ENCODE results near the gene NECAB2. TPM values are rescaled to one million over a fixed set of nuclear protein-coding genes. Genes with fewer than 3 reads are reported as not detected.

Gene NECAB2
- total RNA-seq (1.0 TPM), polyA plus RNA-seq (0.20 TPM)

DNA sequence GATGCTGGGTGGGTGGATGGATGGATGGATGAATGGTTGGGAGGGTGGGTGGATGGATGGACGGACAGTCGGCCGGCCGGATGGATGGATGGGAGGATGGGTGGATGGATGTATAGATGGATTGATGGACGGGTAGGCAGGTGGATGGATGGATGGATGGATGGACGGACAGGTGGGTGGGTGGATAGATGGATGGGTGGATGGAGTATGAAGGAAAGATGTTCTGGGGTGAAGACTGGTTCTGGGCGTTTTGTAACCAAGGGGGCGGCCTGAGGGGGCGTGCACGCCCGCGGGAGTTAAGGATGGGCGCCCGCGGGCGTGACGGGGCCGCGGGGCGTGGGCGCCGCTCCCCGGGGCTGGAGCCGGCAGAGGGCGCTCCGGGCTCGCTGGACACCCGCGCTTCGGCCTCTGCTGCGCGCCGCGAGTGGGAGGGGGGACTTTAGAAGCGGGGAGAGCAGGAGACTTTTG is at the start of gene NECAB2:
TSS of gene NECAB2 (plus strand) at position 407 of the 468 bp plus-strand sequence. CDS start 405 bp downstream, outside the sequence.
- Histone ChIP-seq H3K36me3 (ENCODE audit: insufficient read depth) (no peaks in the 10 kb centered on the region), H3K4me3 (ENCODE audit: low read depth, low read length) (peak within 1 kb of the TSS; percentile 53), H3K27ac (ENCODE audit: low read depth) (no peak within 1 kb of the TSS), H3K4me1 (ENCODE audit: insufficient read depth) (no peaks in the 10 kb centered on the region)
- WGBS, result 11% methylated on average over 35 of the region's 35 CpGs
- DNase-seq (ENCODE audit: extremely low spot score), result no peak

DNA sequence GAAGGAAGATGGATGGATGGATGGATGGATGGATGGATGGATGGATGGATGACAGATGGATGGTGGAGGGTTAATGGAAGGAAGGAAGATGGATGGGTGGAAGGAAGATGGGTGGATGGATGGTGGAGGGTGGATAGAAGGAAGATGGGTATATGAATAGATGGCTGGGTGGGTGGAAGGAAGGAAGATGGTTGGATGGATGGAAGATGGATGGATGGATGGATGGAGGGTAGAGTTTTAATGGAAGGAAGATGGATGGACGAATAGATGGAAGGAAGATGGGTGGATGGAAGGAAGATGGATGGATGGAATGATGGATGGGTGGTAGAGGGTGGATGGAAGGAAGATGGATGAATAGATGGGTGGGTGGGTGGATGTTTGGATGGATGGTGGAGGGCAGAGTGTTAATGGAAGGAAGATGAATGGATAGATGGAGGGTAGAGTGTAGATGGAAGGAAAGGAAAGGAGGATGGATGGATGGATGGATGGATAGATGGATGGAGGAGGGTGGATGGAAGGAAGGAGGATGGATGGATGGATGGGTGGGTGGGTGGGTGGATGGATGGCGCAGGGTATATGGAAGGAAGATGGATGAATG is 47.1 kb upstream of the NECAB2 start:
- no peak for DNase-seq (ENCODE audit: extremely low spot score)
- no peak overlapping the region for H3K27ac ChIP-seq (ENCODE audit: low read depth)
- no peaks in the 10 kb centered on the region for H3K36me3 ChIP-seq (ENCODE audit: insufficient read depth)
- H3K4me3 ChIP-seq (ENCODE audit: low read depth, low read length), result no peak overlapping the region
- H3K4me1 ChIP-seq (ENCODE audit: insufficient read depth), result no peaks in the 10 kb centered on the region
- 96% methylated on average over 2 of the region's 2 CpGs for WGBS

DNA sequence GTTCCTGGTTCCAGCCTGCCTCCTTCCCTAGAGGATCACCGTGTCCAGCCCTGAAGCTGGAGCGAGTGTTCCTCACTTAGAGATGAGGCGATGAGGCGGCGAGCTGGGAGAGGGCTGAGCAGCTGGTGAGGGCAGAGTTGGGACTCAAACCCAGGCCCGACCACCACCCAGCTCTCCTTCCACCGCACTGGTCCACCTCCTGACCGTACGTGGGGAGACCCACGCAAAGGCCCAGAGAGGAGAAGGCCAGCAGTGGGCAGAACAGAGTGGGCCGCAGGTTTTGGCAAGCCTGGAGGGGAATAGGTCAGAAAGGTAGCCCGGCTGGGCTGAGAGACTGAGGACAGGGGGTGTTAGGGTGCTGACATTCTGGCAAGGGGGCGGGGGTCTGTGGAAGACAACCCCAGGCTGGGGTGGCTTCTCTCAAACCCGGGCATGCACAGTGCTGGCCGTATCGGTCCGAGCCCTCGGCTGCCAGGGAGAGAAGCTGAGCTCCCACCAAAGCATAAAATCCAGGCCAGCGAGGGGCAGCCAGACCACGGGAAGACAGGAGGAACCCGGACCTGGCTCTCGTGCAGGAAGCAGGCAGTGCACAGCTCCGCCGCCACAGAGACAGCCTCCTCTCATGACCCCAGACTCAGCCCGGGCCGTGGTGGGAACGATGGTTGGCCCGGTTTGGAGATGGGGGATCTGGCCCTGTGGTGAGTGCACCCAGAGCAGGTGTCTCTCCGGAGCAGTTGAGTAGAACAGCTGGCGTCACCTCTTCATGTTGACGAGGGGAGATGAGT is 44.3 kb upstream of the NECAB2 start:
- 85% methylated on average over 31 of the region's 31 CpGs for WGBS

DNA sequence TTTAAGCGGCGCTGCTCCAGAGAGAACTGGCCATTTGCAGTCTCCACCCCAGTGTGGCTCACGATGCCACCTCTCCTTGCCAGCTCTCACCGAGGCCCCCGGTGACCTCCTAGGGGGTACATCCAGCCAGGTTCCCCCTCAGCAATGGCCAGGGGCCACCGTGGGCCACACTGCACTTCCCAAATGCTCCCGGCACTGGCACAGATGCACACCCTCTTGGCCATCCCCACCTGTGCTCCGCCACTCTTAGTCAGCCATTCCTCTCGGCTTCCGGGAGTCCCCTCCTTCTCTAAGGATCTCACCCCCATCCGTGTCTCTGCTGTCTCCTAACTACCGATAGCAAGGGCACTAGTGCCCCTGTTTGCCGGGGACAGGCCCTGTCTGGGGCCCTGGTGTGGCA is 43.4 kb upstream of the NECAB2 start:
- H3K4me1 ChIP-seq (ENCODE audit: insufficient read depth), result no peaks in the 10 kb centered on the region
- H3K4me3 ChIP-seq (ENCODE audit: low read depth, low read length), result no peak overlapping the region
- H3K36me3 ChIP-seq (ENCODE audit: insufficient read depth), result no peaks in the 10 kb centered on the region
- no peak overlapping the region for H3K27ac ChIP-seq (ENCODE audit: low read depth)
- no peak for DNase-seq (ENCODE audit: extremely low spot score)
- WGBS, result 86% methylated on average over 13 of the region's 13 CpGs

More for the DNA sequence above, 44.3 kb upstream of the NECAB2 start:
- DNase-seq (ENCODE audit: extremely low spot score), result no peak
- no peak overlapping the region for H3K27ac ChIP-seq (ENCODE audit: low read depth)
- no peak overlapping the region for H3K4me3 ChIP-seq (ENCODE audit: low read depth, low read length)
- no peaks in the 10 kb centered on the region for H3K4me1 ChIP-seq (ENCODE audit: insufficient read depth)
- H3K36me3 ChIP-seq (ENCODE audit: insufficient read depth), result no peaks in the 10 kb centered on the region

DNA sequence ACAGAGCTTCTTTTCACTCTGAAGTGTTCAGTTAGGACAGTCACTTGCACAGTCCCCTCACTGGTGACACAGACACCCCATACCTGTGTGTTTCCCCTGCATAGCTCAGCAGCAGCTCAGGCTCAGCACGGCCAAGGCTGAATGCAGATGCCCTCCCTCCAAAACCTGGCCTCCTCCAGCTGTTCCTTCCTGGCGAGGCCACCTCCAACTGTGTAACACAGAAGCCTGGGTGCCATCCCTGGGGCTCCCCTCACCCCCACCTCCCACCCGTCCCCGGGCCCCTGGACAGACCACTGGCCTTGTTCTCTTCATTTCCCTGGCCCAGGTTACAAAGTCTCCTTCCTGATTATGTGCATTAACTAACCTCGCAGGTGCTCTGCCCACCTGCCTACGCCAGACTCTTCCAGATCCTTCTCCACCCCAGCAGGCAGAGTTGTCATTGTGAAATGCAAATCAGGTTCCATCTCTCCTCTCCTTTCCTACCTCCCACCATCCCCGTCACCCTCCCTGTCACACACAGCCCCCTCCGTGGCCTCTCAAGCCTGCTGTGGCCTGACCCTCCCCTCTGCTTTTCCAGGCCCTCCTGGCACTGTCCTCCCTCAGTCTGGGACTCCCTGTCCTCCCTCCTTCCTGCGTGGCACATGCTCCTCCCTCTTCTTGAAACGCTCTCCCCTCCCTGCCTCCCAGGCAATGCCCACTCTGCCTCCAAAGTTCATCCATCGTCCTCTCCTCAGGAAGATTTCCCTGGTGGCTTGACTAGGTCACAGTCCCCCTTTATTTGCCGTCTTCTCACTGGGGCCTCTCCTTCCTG is 42.7 kb upstream of the NECAB2 start:
- Histone ChIP-seq H3K4me3 (ENCODE audit: low read depth, low read length) (no peak overlapping the region), H3K36me3 (ENCODE audit: insufficient read depth) (no peaks in the 10 kb centered on the region)

DNA sequence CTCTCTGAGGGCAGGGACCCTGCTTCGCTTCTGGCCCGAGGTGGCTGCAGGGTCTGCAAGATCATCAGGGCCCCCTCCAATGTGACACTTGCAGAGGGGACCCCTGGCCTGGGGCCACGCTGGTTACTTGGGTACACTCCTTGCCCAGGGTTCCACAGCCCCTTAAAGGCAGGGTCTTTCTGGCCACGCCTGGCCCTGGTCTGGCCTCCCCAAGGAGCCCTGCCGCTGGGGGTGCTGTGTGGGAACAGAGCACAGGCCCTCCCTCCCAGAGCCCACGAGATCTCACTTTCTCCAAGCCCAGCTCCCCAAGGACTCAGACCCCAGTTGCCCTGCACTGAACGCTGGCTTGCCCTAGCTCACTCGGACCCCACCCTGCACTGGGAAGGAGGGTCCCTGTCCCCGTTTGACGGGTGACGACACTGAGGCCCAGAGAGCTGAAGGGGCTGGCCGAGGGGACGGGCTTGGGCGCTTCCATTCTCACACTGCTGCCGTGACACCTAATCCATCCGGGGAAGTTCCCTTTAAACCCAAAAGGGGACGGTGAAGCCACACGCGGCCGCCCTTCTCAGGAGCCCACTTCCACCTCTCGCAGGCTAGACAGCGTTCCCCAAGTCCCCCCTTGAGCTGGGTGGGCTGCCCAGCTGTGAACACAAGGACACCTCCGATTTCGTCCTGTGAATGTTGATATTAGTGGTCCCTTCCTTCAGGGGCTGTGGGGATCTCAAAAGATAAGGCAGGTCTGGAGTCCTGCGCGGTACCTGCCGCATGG is 41.9 kb upstream of the NECAB2 start:
- no peak for DNase-seq (ENCODE audit: extremely low spot score)
- 56% methylated on average over 27 of the region's 27 CpGs for WGBS
- Histone ChIP-seq H3K36me3 (ENCODE audit: insufficient read depth) (no peaks in the 10 kb centered on the region), H3K4me1 (ENCODE audit: insufficient read depth) (no peaks in the 10 kb centered on the region), H3K4me3 (ENCODE audit: low read depth, low read length) (no peak overlapping the region), H3K27ac (ENCODE audit: low read depth) (no peak overlapping the region)

More for the DNA sequence above, 42.7 kb upstream of the NECAB2 start:
- 88% methylated on average over 12 of the region's 12 CpGs for WGBS
- H3K27ac ChIP-seq (ENCODE audit: low read depth), result no peak overlapping the region
- H3K4me1 ChIP-seq (ENCODE audit: insufficient read depth), result no peaks in the 10 kb centered on the region
- DNase-seq (ENCODE audit: extremely low spot score), result no peak

DNA sequence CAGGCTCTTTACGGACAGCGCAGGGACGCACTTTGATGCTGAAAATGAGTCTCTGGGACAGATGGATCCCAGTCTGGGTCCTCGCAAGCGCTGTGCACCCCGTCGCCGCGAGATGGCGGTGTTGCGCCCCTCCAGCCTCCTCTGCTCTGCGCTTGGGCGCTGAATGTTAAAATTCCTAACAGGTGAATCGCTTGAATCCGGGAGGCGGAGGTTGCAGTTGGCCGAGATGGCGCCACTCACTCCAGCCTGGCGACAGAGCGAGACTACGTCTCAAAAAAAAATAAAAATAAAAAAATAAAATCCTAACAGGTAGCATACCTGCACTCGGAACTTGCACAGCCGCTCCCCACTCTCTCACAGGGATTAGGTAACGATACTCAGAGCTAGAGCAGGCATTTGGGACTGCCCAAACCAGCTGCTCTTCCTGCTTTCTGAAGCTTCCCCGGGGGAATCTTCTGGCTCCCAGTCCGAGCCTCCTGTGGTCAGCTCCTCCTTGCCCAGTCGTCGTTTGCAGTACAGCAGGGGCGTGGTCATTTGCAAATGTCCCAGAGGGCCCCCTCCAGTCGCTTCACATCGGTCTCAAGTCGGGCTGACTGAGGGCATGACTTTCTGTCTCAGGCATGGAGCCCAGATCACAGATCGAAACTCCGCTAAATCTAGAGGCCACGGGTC is 41.2 kb upstream of the NECAB2 start:
- WGBS, result 20% methylated on average over 35 of the region's 35 CpGs
- DNase-seq (ENCODE audit: extremely low spot score), result peak; percentile 45
- Histone ChIP-seq H3K27ac (ENCODE audit: low read depth) (no peak overlapping the region), H3K4me3 (ENCODE audit: low read depth, low read length) (no peak overlapping the region), H3K4me1 (ENCODE audit: insufficient read depth) (no peaks in the 10 kb centered on the region), H3K36me3 (ENCODE audit: insufficient read depth) (no peaks in the 10 kb centered on the region)

DNA sequence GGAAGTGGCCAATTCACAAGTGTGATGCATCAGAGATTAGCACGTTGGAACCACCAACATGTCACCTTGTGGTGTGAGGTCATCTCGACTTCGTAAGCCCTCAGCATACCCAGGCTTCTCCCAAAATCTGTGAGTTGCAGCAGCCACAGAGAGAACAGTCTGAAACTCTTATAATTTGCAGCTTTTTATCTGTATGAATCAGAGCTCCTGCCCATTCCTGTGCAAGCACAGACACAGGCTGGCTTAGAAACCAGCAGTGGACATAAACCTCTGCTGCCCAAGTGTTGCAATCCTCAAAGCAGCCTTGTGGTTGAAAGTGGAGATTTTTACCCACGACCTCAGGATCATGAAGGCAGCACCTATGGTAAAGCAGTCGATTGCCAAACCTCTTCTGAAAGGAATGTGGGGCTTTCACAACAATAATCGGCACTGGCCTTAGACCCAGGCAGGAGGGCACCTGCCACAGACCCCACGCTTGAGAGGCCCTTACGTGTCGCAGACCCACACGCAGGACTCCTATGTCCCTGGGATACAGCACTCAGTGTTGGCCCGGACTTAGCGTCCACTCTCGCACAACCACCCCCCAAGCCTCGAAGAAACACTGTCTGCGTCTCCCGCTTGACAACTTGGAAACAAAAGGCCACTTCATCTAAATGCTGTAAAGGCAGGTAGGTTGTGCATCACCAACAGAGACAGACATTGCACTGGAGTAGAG is 39.5 kb upstream of the NECAB2 start:
- no peak for DNase-seq (ENCODE audit: extremely low spot score)
- no peaks in the 10 kb centered on the region for H3K36me3 ChIP-seq (ENCODE audit: insufficient read depth)
- no peaks in the 10 kb centered on the region for H3K4me1 ChIP-seq (ENCODE audit: insufficient read depth)
- no peak overlapping the region for H3K4me3 ChIP-seq (ENCODE audit: low read depth, low read length)
- H3K27ac ChIP-seq (ENCODE audit: low read depth), result no peak overlapping the region
- WGBS, result 84% methylated on average over 16 of the region's 16 CpGs

DNA sequence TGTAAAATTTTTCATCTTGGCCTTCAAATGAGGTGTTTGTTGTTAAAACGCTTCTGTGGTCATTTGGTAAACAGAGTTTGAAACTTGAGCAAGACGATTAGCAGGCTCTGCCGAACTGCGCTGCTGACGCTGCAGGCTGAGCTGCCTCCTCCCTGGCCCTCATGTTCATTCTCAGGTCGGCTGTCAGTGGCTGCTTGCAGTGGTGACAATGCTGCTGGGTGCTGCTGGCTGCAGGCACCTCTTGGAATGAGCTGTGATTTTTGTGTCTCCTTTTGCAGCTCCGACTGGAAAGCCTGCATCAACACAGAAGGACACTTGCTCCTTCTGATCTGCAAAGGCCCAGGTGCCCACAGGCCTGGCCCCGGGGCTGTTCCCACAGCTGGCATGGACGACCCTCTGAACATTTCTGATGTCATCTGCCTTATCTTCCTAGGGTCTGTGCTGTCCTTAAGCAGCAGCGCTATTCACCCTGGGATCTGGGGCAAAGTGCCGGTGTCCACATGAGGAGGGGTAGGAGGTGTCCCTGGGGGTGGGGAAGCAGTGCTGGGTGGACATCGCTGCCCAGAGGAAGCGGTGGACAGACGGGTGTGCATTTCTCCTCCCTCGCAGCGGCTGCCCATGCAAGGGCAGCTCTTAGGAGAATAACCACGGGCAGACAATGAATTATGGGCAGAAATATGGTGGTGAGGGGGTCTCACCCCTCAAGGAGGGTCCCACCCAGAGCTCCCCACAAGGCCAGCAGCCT is 38.1 kb upstream of the NECAB2 start:
- H3K27ac ChIP-seq (ENCODE audit: low read depth), result no peak overlapping the region
- H3K4me3 ChIP-seq (ENCODE audit: low read depth, low read length), result no peak overlapping the region
- no peaks in the 10 kb centered on the region for H3K4me1 ChIP-seq (ENCODE audit: insufficient read depth)
- no peaks in the 10 kb centered on the region for H3K36me3 ChIP-seq (ENCODE audit: insufficient read depth)
- DNase-seq (ENCODE audit: extremely low spot score), result no peak
- 75% methylated on average over 17 of the region's 17 CpGs for WGBS

DNA sequence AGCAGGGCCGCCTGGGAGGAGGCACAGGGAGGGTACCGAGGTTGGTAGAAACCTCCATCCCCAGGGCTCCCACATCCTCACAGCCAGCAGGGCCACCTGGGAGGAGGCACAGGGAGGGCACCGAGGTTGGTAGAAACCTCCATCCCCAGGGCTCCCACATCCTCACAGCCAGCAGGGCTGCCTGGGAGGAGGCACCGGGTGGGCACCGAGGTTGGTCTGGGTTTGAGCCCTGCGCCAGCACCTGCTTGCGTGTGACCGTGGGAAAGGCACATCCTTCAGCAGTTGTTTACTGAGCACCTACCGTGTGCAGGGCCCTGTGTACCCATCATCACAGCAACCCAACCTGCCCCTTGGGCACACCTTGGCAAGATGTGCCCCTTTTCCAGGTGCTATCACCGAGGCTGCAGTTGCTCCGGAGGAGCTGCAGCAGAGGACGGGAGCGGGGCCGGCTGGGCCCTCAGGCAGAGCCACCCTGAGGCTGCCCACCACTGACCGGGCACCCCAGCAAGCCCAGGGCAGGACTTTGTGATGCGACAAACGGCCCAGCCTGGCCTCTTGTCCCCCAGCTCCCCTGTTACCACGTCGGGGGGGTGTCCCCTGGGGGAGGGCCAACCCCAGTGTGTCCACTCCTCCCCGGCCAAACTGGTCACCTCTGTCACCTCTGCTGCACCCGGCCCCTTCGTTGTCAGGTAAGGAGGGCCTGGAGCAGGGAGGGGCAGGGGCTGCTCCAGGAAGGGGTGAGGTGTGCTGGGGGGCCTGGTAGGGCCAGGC is 37.1 kb upstream of the NECAB2 start:
- no peaks in the 10 kb centered on the region for H3K36me3 ChIP-seq (ENCODE audit: insufficient read depth)
- H3K4me1 ChIP-seq (ENCODE audit: insufficient read depth), result no peaks in the 10 kb centered on the region
- DNase-seq (ENCODE audit: extremely low spot score), result no peak
- H3K27ac ChIP-seq (ENCODE audit: low read depth), result no peak overlapping the region
- 88% methylated on average over 22 of the region's 22 CpGs for WGBS
- no peak overlapping the region for H3K4me3 ChIP-seq (ENCODE audit: low read depth, low read length)

DNA sequence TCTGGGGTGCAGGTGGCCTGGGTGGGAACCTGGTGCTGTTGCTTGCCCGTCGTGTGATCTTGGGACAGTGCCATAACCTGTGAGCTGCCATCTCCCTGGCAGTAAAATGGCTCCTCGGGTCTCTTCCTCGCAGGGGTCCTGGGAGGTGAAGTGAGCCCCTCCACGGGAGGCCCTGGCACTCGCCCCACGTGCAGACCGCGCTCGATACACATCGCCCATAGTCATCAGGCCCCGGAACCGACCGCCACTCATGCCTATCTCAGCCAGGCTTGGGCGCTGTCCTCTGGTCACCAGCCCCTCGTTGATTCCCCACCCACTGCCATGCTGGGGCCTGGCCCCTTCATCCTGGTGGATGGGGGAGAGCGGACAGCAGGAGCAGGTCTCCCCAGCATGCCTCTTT is 36.5 kb upstream of the NECAB2 start:
- WGBS, result 88% methylated on average over 17 of the region's 17 CpGs
- DNase-seq (ENCODE audit: extremely low spot score), result no peak
- Histone ChIP-seq H3K27ac (ENCODE audit: low read depth) (no peak overlapping the region), H3K4me1 (ENCODE audit: insufficient read depth) (no peaks in the 10 kb centered on the region), H3K36me3 (ENCODE audit: insufficient read depth) (no peaks in the 10 kb centered on the region), H3K4me3 (ENCODE audit: low read depth, low read length) (no peak overlapping the region)
